H1 (cell line): ENCODE measurements around the gene ZNF750.

Experiments
- HDAC2 ChIP-seq, 2 experiments: fragments of 300-600 bp in 1 of 2; sonication (generic) in 1 of 2; IDR thresholded peaks; 2 replicates each; pipeline ENCODE4 v1.6.1; 2011 to 2012; ENCODE audit warnings: low read depth in 2 of 2, low read length in 2 of 2, mild to moderate bottlenecking in 2 of 2, moderate library complexity in 2 of 2, borderline replicate concordance in 1 of 2, inconsistent platforms in 1 of 2
- MAFK ChIP-seq: IDR thresholded peaks from 2 replicates; pipeline ENCODE4 v1.6.1; 2012; ENCODE audit warnings: low read depth, mild to moderate bottlenecking, improper control_type of control experiment, low read length

DNA sequence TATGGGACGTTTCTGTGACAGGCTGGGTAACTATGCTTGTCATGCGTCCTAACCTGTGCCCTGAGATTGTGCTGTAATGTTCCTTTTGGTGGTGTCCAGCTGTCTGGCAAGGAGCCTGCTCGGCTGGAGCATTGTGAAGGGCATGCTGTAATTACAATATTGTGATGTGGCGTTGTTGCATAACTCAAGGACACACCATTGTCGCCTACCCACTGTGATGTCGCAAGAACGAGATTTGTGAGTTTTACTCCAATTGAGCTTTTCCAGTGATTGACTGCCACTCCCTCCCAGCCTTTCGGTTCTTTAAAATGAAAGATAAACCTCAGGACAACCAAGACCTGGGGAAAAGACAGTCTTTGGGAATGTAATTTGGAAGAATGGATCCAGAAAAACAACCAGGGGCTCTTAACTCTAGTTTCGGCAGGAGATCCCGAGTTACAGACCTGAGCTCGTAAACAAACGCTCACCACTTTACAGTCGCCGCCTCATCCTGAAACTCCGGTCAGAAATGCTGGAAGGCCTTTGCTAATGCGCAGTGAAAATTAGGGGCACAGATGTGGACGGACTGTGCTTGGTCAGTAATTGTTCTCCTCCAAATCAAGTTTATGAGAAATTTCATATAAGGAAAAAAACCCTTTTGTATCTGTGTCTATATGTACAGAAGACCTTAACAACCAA lies 1.3 kb downstream of the ZNF750 start:
- TF ChIP-seq HDAC2 (IDR thresholded peaks at IDR 0.05; ENCODE audit: borderline replicate concordance in 1 of 2, low read depth in 2 of 2, low read length in 2 of 2) (no peak), MAFK (no peak)
